Measurements from ENCODE around the gene TNFRSF12A. TPM values are rescaled to one million over a fixed set of nuclear protein-coding genes. Genes with fewer than 3 reads are reported as not detected.

Gene TNFRSF12A
- polyA plus RNA-seq, 1 donor (not counting 4 experiments of a cell fraction or from before 2014, with no cell fraction given), result 147 TPM

GRCh38 chr16:3065069-3065741, 45.0 kb downstream of the TNFRSF12A start, which contains the start of gene IL32:
TSS of gene IL32 (plus strand) at chr16:3065640. CDS start at chr16:3065812, 172 bp downstream.
- dilution Hi-C loops (cut with MboI; ENCODE audit: extremely low pct_ligation_motif_present, low sequenced_read_pairs), result no loop called here
- Histone ChIP-seq H3K4me1 (ENCODE audit: control insufficient read depth, extremely low read depth, insufficient read depth, low read length) (peaks cover 5% of the 10 kb centered on the region), H3K4me2 (ENCODE audit: control insufficient read depth, extremely low read depth, insufficient read depth, low read depth, low read length) (no peak within 1 kb of the TSS), H3K27ac (ENCODE audit: control insufficient read depth, insufficient read depth, low read length) (no peak within 1 kb of the TSS), H3K4me3 (ENCODE audit: control insufficient read depth in 2 of 3, extremely low read depth in 1 of 3, insufficient read depth in 2 of 3, low read depth in 1 of 3, low read length in 3 of 3) (peak within 1 kb of the TSS in 1 of 3 experiments; percentile 2), H3K79me2 (ENCODE audit: control insufficient read depth, insufficient read depth, low read length) (no peaks in the 10 kb centered on the region), H3K9ac (ENCODE audit: control insufficient read depth, extremely low read depth, insufficient read depth, low read length) (peak within 1 kb of the TSS; percentile 28), H3K36me3 (ENCODE audit: control insufficient read depth in 2 of 2, extremely low read depth in 1 of 2, insufficient read depth in 2 of 2, low read length in 2 of 2) (no peaks in the 10 kb centered on the region), H3K9me3 (ENCODE audit: control insufficient read depth, low read depth, low read length) (no peaks in the 10 kb centered on the region), H4K20me1 (ENCODE audit: control insufficient read depth, extremely low read depth, insufficient read depth, low read length) (no peaks in the 10 kb centered on the region), H3K9me1 (ENCODE audit: control insufficient read depth, extremely low read depth, insufficient read depth, low read length) (no peaks in the 10 kb centered on the region), H3K27me3 (ENCODE audit: control insufficient read depth, extremely low read depth, insufficient read depth, low read length) (no peaks in the 10 kb centered on the region), H2AFZ (ENCODE audit: control insufficient read depth, low read length) (peak within 1 kb of the TSS; percentile 26)
- FAIRE-seq (no peak), DNase-seq (ENCODE audit: low read depth, low spot score) (no peak)
- TF ChIP-seq CTCF (optimal IDR thresholded peaks at IDR 0.05 in 1 of 3, IDR thresholded peaks at IDR 0.05 in 1 of 3, conservative IDR thresholded peaks at IDR 0.05 in 1 of 3; ENCODE audit: extremely low read depth in 1 of 3, insufficient read depth in 2 of 3, low read length in 3 of 3) (no peak), EZH2 (IDR thresholded peaks at IDR 0.05; ENCODE audit: low read length) (no peak)

GRCh38 chr16:3065742-3066439, 45.7 kb downstream of the TNFRSF12A start:
- Histone ChIP-seq H3K9ac (ENCODE audit: control insufficient read depth, extremely low read depth, insufficient read depth, low read length) (no peak overlapping the region), H3K4me3 (ENCODE audit: control insufficient read depth in 2 of 3, extremely low read depth in 1 of 3, insufficient read depth in 2 of 3, low read depth in 1 of 3, low read length in 3 of 3) (peak overlapping the region in 1 of 3 experiments; percentile 2), H3K79me2 (ENCODE audit: control insufficient read depth, insufficient read depth, low read length) (no peaks in the 10 kb centered on the region), H2AFZ (ENCODE audit: control insufficient read depth, low read length) (no peak overlapping the region), H3K4me2 (ENCODE audit: control insufficient read depth, extremely low read depth, insufficient read depth, low read depth, low read length) (no peak overlapping the region), H3K9me3 (ENCODE audit: control insufficient read depth, low read depth, low read length) (no peaks in the 10 kb centered on the region), H3K4me1 (ENCODE audit: control insufficient read depth, extremely low read depth, insufficient read depth, low read length) (peaks cover 5% of the 10 kb centered on the region), H3K9me1 (ENCODE audit: control insufficient read depth, extremely low read depth, insufficient read depth, low read length) (no peaks in the 10 kb centered on the region), H3K27ac (ENCODE audit: control insufficient read depth, insufficient read depth, low read length) (no peak overlapping the region), H4K20me1 (ENCODE audit: control insufficient read depth, extremely low read depth, insufficient read depth, low read length) (no peaks in the 10 kb centered on the region), H3K27me3 (ENCODE audit: control insufficient read depth, extremely low read depth, insufficient read depth, low read length) (no peaks in the 10 kb centered on the region), H3K36me3 (ENCODE audit: control insufficient read depth in 2 of 2, extremely low read depth in 1 of 2, insufficient read depth in 2 of 2, low read length in 2 of 2) (no peaks in the 10 kb centered on the region)
- DNase-seq (ENCODE audit: low read depth, low spot score), result no peak
- no peak for TF ChIP-seq EZH2 (IDR thresholded peaks at IDR 0.05; ENCODE audit: low read length)
- no peak for TF ChIP-seq CTCF (optimal IDR thresholded peaks at IDR 0.05 in 1 of 3, IDR thresholded peaks at IDR 0.05 in 1 of 3, conservative IDR thresholded peaks at IDR 0.05 in 1 of 3; ENCODE audit: extremely low read depth in 1 of 3, insufficient read depth in 2 of 3, low read length in 3 of 3)
- no peak for FAIRE-seq
- dilution Hi-C loops (cut with MboI; ENCODE audit: extremely low pct_ligation_motif_present, low sequenced_read_pairs), result no loop called here
